GM18519 (cell line): Measurements from ENCODE around the gene TEX13A.

Experiments used
- ATAC-seq: cut with Tn5 transposase; IDR thresholded peaks from one replicate; pipeline ENCODE4 v1.9.1; 2021; ENCODE audit warnings: mild to moderate bottlenecking, moderate library complexity; ENCODE audit not compliant: unreplicated experiment, low FRiP score

The TEX13A gene

DNA sequence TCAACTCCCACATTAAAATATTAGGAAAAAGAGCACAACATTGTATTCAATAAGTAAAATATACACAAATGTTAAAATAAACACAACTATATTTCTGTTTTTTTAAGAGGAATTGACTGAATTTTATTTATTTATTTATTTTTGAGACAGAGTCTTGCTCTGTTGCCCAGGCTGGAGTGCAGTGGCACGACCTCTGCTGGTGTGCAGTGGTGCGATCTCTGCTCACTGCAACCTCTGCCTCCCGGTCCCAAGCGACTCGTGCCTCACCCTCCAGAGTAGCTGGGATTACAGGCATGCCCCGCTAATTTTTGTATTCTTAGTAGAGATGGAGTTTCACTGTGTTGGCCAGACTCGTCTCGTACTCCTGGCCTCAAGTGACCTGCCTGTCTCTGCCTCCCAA, 31.4 kb downstream of the TEX13A start:
- ATAC-seq: no peak

- no peak for ATAC-seq
Observed at GRCh38 chrX:105179644-105180043, 40.9 kb downstream of the TEX13A start.

DNA sequence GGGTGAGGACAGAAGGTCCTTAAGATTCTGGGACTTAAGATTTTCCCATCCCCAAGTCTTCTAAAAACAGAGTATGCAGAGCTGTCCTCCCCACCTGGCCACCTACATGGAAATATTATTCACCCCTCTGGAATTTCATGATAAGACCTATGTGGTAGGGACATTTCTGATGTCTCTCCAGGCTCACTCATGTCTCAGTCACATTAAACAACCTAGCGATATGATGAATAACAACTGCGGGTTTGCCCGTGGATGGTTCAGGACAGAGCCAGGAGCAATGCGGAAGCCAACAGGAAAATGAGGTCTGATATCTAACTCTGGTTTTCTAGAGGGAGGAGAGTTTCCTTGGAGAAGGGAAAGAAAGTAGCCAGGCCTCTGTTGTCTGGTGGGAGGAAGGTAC, 47.4 kb downstream of the TEX13A start:
- ATAC-seq: no peak
